Measurements from ENCODE around the gene VAV2. TPM values are rescaled to one million over a fixed set of nuclear protein-coding genes. Genes with fewer than 3 reads are reported as not detected.

Gene VAV2
- total RNA-seq, 3 donors from 2014 or later, result 29.4 to 34.8 (median 34.5) TPM

DNA sequence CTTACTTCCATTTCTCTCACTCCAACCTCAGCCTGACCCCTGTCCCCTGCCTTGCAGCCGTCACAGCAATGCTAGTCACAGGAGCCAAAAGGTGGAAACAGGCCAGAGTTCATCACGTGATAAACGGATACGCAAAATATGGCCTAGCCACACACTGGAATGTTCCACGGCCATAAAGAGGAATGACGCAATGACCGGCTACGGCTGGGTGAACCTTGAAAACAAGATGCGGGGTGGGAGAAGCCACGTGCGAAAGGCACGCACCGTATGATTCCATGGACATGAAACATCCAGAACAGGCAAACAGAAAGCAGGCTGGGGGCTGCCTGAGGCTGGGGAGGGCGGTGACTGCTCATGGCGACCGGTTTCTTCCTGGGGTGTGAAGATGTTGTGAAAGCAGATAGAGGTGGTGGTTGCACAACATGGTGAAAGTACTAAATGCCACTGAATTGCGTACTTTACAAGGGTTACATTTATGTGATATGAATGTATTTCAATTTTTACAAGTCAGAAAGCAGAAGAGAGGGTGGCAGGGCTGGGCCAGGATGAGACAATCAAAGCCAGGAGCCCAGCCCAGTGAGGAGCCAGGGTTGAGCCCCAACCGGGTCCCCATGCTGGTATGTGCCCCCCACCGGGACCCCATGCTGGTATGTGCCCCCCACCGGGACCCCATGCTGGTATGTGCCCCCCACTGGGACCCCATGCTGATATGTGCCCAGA, 136.2 kb downstream of the VAV2 start:
- ATAC-seq (peak; percentile 93), DNase-seq (peak; percentile 67 to 89 (median 72))
- peaks cover 7% of the 10 kb centered on the region for H3K4me1 ChIP-seq (ENCODE audit: low read depth)
- H3K4me3 ChIP-seq, result no peak overlapping the region
- intact Hi-C loops (cut with DNase I, micrococcal nuclease), result no loop called here
- H3K36me3 ChIP-seq (ENCODE audit: low read depth), result no peaks in the 10 kb centered on the region
- TF ChIP-seq, protein P1, sequence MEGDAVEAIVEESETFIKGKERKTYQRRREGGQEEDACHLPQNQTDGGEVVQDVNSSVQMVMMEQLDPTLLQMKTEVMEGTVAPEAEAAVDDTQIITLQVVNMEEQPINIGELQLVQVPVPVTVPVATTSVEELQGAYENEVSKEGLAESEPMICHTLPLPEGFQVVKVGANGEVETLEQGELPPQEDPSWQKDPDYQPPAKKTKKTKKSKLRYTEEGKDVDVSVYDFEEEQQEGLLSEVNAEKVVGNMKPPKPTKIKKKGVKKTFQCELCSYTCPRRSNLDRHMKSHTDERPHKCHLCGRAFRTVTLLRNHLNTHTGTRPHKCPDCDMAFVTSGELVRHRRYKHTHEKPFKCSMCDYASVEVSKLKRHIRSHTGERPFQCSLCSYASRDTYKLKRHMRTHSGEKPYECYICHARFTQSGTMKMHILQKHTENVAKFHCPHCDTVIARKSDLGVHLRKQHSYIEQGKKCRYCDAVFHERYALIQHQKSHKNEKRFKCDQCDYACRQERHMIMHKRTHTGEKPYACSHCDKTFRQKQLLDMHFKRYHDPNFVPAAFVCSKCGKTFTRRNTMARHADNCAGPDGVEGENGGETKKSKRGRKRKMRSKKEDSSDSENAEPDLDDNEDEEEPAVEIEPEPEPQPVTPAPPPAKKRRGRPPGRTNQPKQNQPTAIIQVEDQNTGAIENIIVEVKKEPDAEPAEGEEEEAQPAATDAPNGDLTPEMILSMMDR (IDR thresholded peaks at IDR 0.05), result no peak
- H3K9me3 ChIP-seq, result no peaks in the 10 kb centered on the region

DNA sequence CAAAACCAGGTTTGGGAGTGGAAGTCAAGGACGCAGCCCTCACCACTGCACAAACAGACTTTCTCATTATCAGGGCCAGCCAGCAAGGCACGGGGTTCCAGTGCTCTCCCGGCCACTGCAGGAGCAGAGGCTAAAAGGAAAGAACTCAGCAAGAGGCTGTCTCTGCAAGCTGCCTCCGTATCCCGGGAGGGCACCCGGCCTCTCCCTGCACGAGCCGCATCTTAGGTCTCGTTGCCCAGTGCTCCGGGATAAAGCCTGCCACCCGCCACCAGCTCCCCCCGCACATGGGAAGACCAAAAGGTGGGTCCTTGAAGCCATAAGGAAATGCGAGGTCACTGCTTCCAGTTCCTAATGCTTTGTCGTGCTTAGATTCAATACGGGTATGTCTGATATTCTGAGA, 136.8 kb downstream of the VAV2 start:
- DNase-seq, result no peak
- Histone ChIP-seq H3K9me3 (no peaks in the 10 kb centered on the region), H3K4me1 (ENCODE audit: low read depth) (peaks cover 7% of the 10 kb centered on the region), H3K36me3 (ENCODE audit: low read depth) (no peaks in the 10 kb centered on the region), H3K4me3 (no peak overlapping the region)
- peak; percentile 16 for ATAC-seq
- intact Hi-C loops (cut with DNase I, micrococcal nuclease), result no loop called here
- TF ChIP-seq, protein P1 (IDR thresholded peaks at IDR 0.05), result no peak

DNA sequence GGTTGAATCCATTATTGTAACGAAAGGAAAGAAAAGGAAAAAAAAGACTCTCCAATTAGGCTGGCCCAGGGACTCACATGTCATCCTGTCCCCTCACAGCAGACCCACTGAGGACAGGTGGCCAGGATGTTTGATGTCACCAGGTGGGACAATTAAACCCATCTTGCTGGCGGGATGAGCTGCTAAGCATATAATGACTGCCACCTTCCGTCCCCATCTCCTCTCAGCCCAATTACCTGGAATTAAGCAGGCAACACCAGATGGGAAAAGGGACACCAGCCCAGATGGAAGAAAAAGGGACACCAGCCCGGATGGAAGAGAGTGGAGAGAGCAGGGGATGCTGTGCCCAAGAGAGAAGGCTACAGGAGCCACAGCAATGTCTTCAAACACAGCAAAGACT, 137.4 kb downstream of the VAV2 start:
- TF ChIP-seq, protein P1 (IDR thresholded peaks at IDR 0.05), result no peak
- no peak overlapping the region for H3K4me3 ChIP-seq
- intact Hi-C loops (cut with DNase I, micrococcal nuclease), result no loop called here
- H3K9me3 ChIP-seq, result no peaks in the 10 kb centered on the region
- H3K36me3 ChIP-seq (ENCODE audit: low read depth), result no peaks in the 10 kb centered on the region
- ATAC-seq (no peak), DNase-seq (no peak)
- H3K4me1 ChIP-seq (ENCODE audit: low read depth), result peaks cover 7% of the 10 kb centered on the region

DNA sequence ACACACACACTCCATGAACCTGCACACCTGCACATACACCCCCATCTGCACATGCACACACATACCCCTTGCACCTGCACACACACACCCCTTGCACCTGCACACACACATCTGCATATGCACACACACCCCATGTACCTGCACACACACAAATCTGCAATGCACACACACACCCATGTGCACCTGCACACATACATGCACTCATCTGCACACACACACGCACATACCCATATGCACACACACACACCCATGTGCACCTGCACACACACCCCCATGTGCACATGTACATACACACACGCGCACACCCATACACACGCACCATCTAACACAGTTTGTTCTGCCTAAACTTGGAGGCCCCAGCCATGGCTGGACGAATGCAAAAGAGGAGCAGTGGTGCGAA, 138.1 kb downstream of the VAV2 start:
- no peaks in the 10 kb centered on the region for H3K9me3 ChIP-seq
- no peak for ATAC-seq
- H3K36me3 ChIP-seq (ENCODE audit: low read depth), result no peaks in the 10 kb centered on the region
- intact Hi-C loops (cut with DNase I, micrococcal nuclease), result no loop called here
- H3K4me3 ChIP-seq, result no peak overlapping the region
- H3K4me1 ChIP-seq (ENCODE audit: low read depth), result peaks cover 7% of the 10 kb centered on the region
- no peak for DNase-seq
- TF ChIP-seq, protein P1 (IDR thresholded peaks at IDR 0.05), result no peak

DNA sequence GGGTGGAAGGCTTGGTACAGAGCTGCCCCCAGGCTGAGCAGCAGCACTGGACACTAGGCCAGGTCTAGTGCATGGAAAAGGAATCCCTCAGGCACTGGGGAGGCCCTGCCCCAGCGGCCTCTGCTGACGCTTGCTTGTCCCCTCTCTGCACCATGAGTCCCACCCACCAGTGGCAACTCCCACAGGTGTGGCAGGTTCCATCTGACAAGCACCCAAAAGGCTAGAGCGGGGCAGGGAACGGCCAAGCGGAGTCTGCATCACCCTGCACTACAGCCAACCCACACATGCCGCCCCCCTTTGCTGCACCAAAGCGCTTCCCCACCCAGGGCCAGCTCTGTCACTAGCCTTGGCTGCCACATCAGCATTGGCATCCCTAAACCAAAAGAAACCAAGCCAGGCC, 138.8 kb downstream of the VAV2 start:
- Histone ChIP-seq H3K9me3 (no peaks in the 10 kb centered on the region), H3K4me3 (no peak overlapping the region), H3K4me1 (ENCODE audit: low read depth) (peaks cover 7% of the 10 kb centered on the region), H3K36me3 (ENCODE audit: low read depth) (no peaks in the 10 kb centered on the region)
- DNase-seq (no peak), ATAC-seq (no peak)
- TF ChIP-seq, protein P1 (IDR thresholded peaks at IDR 0.05), result no peak
- intact Hi-C loops (cut with DNase I, micrococcal nuclease), result no loop called here
